Duodenal mucosa (tissue), 2 donors: ENCODE data around the gene FOLR2.

Source experiments
- H3K27ac ChIP-seq: one replicate; pipeline ENCODE4 v1.7.0; 2013; ENCODE audit warnings: low read depth, low read length
- H3K27me3 ChIP-seq, 2 donors: one replicate each; pipeline ENCODE4 v1.7.0; 2013; ENCODE audit warnings: low read length in 2 of 2, control low read depth in 1 of 2; ENCODE audit not compliant: insufficient read depth in 2 of 2, control insufficient read depth in 1 of 2
- H3K36me3 ChIP-seq, 2 donors: one replicate each; pipeline ENCODE4 v1.7.0; 2013; ENCODE audit warnings: low read length in 2 of 2, control low read depth in 1 of 2; ENCODE audit not compliant: insufficient read depth in 2 of 2, control insufficient read depth in 1 of 2
- H3K4me1 ChIP-seq, 2 donors: one replicate each; pipeline ENCODE4 v1.7.0; 2013; ENCODE audit warnings: low read length in 2 of 2, control low read depth in 1 of 2; ENCODE audit not compliant: insufficient read depth in 2 of 2, control insufficient read depth in 1 of 2
- H3K4me3 ChIP-seq, 2 donors: one replicate each; pipeline ENCODE4 v1.7.0; 2013; ENCODE audit warnings: low read length in 2 of 2, low read depth in 1 of 2
- H3K9ac ChIP-seq, 2 donors: one replicate each; pipeline ENCODE4 v1.7.0; 2013; ENCODE audit warnings: low read length in 2 of 2, low read depth in 1 of 2
- H3K9me3 ChIP-seq, 2 donors: one replicate each; pipeline ENCODE4 v1.7.0; 2013; ENCODE audit warnings: low read length in 2 of 2, control low read depth in 1 of 2; ENCODE audit not compliant: control insufficient read depth in 1 of 2

The FOLR2 gene

DNA sequence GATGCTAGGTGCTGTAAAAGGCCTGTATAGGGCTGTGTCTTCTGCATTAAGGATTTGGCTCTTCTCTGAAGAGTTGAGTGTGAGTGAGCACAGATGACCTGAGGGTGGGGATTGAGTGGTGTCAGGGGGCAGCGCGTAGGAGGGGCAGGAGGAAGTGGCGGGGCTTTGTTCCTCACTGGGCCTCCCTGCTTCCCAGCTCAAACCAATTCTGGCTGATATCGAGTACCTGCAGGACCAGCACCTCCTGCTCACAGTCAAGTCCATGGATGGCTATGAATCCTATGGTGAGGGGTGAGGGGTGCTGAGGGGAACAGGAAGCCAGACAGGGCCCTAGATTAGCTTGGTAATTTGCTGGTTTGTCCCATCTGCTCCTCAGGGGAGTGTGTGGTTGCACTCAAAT, 18.3 kb downstream of the FOLR2 start:
- Histone ChIP-seq H3K4me1 (peaks cover 18 to 19% of the 10 kb centered on the region in 2 donors), H3K36me3 (peaks cover 43 to 77% of the 10 kb centered on the region in 2 donors), H3K9me3 (no peaks in the 10 kb centered on the region), H3K27me3 (peaks cover 3 to 6% of the 10 kb centered on the region in 2 donors), H3K27ac (no peak overlapping the region), H3K9ac (no peak overlapping the region), H3K4me3 (no peak overlapping the region)

DNA sequence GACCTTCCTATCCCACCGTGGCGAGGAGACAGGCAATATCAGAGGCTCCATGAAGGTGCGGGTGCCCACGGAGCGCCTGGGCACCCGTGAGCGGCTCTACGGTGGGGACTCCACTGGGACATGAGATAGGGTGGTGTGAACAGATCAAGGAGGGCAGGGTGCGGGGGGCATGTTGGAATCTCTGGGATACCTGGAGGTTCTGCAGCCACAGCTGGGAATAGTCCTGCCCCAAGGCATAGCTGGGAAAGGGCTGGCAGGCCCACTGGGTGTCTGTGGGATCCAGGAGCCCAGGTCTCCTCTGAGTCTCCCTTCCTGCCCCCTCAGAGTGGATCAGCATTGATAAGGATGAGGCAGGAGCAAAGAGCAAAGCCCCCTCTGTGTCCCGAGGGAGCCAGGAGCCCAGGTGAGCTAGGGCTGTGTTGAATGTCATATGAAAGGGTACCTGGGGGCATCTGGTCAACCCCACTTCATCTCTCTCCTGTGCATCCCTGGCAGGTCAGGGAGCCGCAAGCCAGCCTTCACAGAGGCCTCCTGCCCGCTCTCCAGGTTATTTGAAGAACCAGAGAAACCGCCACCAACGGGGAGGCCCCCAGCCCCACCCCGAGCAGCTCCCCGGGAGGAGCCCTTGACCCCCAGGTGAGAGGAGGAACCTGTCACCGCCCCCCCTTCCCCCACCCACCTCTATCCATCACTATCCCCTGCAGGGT, 18.9 kb downstream of the FOLR2 start:
- H3K27me3 ChIP-seq: peaks cover 6 to 10% of the 10 kb centered on the region in 2 donors
- no peak overlapping the region for H3K27ac ChIP-seq
- H3K9me3 ChIP-seq: no peaks in the 10 kb centered on the region
- H3K36me3 ChIP-seq: peaks cover 37 to 71% of the 10 kb centered on the region in 2 donors
- H3K4me3 ChIP-seq: no peak overlapping the region
- H3K9ac ChIP-seq: no peak overlapping the region
- H3K4me1 ChIP-seq: peaks cover 19 to 23% of the 10 kb centered on the region in 2 donors

DNA sequence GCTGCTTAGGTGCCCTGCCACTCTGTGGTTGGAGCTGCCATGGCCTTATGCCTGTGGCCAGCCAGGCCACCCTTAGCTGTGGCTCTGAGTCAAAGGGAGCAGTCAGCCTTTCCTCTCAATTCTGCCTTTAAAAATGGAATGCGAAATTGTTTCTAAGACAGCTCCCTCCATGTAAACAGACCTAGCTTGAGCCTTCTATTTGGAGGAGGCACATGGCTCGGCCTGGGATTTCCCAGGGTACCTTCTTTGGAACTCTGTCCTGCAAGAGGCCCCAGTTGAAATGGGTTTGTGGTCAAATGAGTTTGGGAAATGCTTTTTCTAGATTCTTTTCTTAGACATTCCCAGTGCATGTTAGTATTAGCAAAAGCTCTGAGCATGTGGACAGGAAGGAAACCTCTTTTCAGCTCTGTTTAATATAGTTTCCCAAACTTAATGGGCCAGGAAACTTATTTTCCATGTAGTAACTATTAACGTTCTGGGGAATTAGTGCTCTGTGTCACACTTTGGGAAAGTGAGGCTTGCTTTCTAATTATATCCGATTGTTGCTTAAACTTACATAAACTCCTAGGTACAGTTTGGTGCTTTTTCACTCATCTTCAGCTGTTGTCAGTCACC, 19.6 kb downstream of the FOLR2 start:
- Histone ChIP-seq H3K27me3 (peaks cover 12 to 15% of the 10 kb centered on the region in 2 donors), H3K4me3 (no peak overlapping the region), H3K27ac (no peak overlapping the region), H3K9ac (no peak overlapping the region), H3K36me3 (peaks cover 32 to 64% of the 10 kb centered on the region in 2 donors), H3K9me3 (no peaks in the 10 kb centered on the region), H3K4me1 (peaks cover 23 to 28% of the 10 kb centered on the region in 2 donors)

DNA sequence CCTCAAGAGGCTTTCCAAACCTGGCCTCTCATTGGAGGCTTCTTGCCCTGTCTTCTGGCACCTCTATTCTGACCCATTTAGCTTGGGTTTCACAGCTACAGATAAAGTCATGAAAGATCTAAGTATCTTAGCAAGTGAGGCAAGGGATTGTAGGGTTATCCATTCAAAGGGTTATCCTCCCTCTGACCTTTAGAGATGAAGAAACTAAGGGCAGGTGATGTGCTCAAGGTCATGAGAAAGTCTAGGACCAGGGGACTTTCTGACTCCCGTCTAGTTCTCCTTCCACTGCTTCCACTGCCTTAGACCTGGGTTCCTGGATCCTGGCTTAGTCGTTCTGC, 20.1 kb downstream of the FOLR2 start:
- no peak overlapping the region for H3K9ac ChIP-seq

DNA sequence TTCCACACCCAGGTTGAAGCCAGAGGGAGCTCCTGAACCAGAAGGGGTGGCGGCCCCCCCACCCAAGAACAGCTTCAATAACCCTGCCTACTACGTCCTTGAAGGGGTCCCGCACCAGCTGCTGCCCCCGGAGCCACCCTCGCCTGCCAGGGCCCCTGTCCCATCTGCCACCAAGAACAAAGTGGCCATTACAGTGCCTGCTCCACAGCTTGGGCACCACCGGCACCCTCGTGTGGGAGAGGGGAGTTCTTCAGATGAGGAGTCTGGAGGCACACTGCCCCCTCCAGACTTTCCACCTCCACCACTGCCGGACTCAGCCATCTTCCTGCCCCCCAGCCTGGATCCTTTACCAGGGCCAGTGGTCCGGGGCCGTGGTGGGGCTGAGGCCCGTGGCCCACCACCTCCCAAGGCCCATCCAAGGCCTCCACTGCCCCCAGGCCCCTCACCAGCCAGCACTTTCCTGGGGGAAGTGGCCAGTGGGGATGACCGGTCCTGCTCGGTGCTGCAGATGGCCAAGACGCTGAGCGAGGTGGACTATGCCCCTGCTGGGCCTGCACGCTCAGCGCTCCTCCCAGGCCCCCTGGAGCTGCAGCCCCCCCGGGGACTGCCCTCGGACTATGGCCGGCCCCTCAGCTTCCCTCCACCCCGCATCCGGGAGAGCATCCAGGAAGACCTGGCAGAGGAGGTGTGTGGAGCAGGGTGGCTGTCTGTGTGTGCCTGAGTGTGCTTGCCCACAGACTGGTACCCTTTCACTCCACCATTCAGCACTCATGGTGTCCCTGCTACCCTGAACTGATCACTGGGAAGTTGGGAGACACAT, 20.7 kb downstream of the FOLR2 start:
- Histone ChIP-seq H3K9ac (no peak overlapping the region), H3K36me3 (peaks cover 25 to 53% of the 10 kb centered on the region in 2 donors), H3K27me3 (peaks cover 12 to 25% of the 10 kb centered on the region in 2 donors), H3K9me3 (no peaks in the 10 kb centered on the region), H3K4me3 (no peak overlapping the region), H3K27ac (no peak overlapping the region), H3K4me1 (peaks cover 23 to 28% of the 10 kb centered on the region in 2 donors)

More for the DNA sequence above, 20.1 kb downstream of the FOLR2 start:
- peaks cover 12 to 19% of the 10 kb centered on the region in 2 donors for H3K27me3 ChIP-seq
- H3K4me1 ChIP-seq: peaks cover 23 to 28% of the 10 kb centered on the region in 2 donors
- H3K36me3 ChIP-seq: peaks cover 27 to 59% of the 10 kb centered on the region in 2 donors
- H3K27ac ChIP-seq: no peak overlapping the region
- no peak overlapping the region for H3K4me3 ChIP-seq
- H3K9me3 ChIP-seq: no peaks in the 10 kb centered on the region

DNA sequence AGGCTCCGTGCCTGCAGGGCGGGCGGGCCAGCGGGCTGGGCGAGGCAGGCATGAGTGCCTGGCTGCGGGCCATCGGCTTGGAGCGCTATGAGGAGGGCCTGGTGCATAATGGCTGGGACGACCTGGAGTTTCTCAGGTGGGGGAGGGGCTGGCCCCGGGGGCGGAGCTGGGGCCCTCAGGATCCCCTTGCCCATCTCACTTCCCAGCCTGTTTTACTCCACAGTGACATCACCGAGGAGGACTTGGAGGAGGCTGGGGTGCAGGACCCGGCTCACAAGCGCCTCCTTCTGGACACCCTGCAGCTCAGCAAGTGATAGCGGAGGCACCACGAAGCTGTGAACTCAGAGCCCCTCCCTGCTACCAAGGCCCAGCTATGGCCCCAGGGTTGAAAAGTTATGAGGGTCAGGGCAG, 21.5 kb downstream of the FOLR2 start:
- Histone ChIP-seq H3K9me3 (no peaks in the 10 kb centered on the region), H3K27me3 (peaks cover 15 to 30% of the 10 kb centered on the region in 2 donors), H3K9ac (no peak overlapping the region), H3K27ac (no peak overlapping the region), H3K36me3 (peaks cover 18 to 46% of the 10 kb centered on the region in 2 donors), H3K4me1 (peaks cover 23 to 28% of the 10 kb centered on the region in 2 donors), H3K4me3 (no peak overlapping the region)

DNA sequence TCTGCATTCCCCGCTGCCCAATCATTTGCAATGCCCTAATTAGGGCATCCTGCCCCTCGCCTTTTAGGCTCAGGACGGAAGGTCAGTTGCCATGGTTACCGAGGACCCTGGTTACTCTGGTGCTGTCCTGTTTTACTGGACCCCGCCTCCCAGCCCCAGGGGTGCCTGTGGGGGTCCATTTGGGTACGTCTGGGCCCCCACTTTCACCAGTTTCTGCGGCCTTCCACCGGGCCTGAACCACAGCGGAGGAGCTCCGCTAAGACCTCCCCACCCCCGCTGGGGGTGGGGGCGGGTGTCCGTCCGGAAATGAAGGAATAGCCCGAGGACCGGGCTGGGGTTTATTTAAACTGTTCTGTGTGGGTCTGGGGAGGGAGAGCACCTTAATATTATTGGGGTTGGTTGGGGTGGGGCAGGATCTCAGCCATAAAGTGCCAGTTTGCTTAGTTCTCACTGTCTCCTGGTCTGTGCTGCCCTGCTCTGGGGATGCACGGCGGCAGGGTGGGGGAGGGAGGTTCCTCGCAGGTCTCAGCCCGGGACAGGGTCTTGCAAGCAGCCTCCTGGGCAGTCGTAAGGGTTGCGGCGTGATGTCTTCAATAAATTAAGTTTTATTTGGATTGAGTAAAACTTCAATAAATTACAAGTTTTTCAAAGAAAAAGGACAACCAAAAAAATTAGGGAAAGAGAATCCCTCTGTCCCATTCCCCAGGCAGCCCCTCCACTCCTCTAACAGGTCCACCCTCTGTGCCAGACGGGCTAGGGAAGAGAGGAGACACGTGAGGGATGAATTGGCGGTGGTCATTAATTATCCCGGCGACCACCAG, 22.1 kb downstream of the FOLR2 start:
- Histone ChIP-seq H3K36me3 (peaks cover 14 to 39% of the 10 kb centered on the region in 2 donors), H3K27me3 (peaks cover 21 to 36% of the 10 kb centered on the region in 2 donors), H3K9ac (no peak overlapping the region), H3K9me3 (no peaks in the 10 kb centered on the region), H3K4me3 (peak overlapping the region in 1 of 2 donors; percentile 45), H3K27ac (no peak overlapping the region), H3K4me1 (peaks cover 23 to 28% of the 10 kb centered on the region in 2 donors)

DNA sequence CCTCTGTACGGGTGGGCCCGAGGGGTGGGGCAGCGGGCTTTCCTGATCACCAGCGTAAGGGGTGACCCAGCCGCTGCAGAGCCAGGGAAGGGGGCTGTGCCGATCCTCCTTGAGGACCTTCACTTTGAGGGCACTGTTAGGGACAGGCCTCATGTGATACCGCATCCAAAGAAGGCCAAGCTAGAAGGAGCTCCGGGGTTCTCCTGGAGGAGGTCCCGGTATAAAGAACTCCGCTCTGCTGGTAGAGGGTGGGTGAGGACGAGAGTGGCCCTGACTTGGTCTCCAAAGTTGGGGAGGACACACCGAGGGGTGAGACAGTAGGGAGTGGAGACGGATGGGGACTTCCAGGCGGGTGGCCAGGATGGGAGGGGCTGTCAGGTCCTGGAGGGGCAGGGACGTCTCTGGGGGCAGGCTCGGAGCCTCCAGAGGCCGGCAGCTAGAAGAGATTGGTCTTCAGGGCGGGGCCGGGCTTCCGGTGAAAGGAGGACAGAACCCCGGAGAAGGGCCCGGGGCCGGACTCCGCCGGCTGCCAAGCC, 22.8 kb downstream of the FOLR2 start:
- Histone ChIP-seq H3K4me3 (peak overlapping the region; percentile 45 to 52), H3K9ac (no peak overlapping the region), H3K27ac (no peak overlapping the region), H3K36me3 (peaks cover 14 to 32% of the 10 kb centered on the region in 2 donors), H3K9me3 (no peaks in the 10 kb centered on the region), H3K4me1 (peaks cover 23 to 28% of the 10 kb centered on the region in 2 donors), H3K27me3 (peaks cover 23 to 40% of the 10 kb centered on the region in 2 donors)

DNA sequence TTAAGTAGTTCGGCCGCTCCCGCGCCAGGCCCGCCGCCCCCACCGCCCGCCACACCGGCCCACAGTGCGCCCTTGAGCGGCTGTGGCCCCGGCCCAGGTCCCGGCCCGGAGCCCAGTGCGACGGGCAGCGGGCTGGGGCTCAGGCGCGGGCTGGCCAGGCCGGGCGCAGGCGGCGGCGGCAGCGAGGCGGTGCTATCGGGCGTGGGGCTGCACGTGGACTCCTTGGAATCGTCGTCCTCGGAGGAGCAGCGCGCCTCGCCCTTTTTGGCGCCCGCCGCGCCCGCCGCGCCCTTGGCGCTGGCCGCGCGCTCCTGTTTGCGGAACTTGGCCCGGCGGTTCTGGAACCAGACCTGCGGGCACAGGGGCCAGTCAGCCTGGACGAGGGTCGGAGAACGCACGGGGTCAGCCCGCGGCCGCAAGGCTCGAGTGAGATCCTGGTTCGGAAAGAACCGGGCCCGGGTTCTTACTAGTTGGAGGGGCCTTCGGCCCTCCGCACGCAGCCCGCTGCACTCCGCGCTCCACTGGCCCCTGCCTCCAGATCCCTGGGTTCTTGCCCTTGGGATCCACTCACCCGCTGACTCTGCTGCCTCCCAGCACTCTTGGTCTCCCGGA, 23.4 kb downstream of the FOLR2 start:
- peaks cover 23 to 28% of the 10 kb centered on the region in 2 donors for H3K4me1 ChIP-seq
- no peak overlapping the region for H3K27ac ChIP-seq
- no peak overlapping the region for H3K9ac ChIP-seq
- H3K27me3 ChIP-seq: peaks cover 29 to 45% of the 10 kb centered on the region in 2 donors
- no peaks in the 10 kb centered on the region for H3K9me3 ChIP-seq
- peaks cover 12 to 26% of the 10 kb centered on the region in 2 donors for H3K36me3 ChIP-seq
- H3K4me3 ChIP-seq: peak overlapping the region; percentile 40 to 48
